Esophagus squamous epithelium (tissue), 5 donors: ENCODE data around the gene FBRS. TPM values are rescaled to one million over a fixed set of nuclear protein-coding genes. Genes with fewer than 3 reads are reported as not detected.
"Not testable (repeated sequence)": the region's sequence is repeated elsewhere in the genome, so short reads cannot be mapped to it uniquely, and the experiment has no call there.

Experiments used
- DNase-seq: peaks from one replicate; lab custom pipeline; 2025; lab: John Stamatoyannopoulos, UW
- H3K27ac ChIP-seq, 4 donors: fragments of 200-600 bp; sonication (generic); one replicate each; pipeline ENCODE4 v1.5.1; 2016 to 2019; ENCODE audit warnings: mild to moderate bottlenecking in 1 of 4
- H3K27me3 ChIP-seq, 4 donors: fragments of 200-600 bp; sonication (generic); 1 replicate in 3 of 4; 2 replicates in 1 of 4; pipeline versions ENCODE4 v1.5.1 to v1.6.0; 2017 to 2021; ENCODE audit warnings: antibody characterized with exemption in 1 of 4
- H3K36me3 ChIP-seq, 3 donors: fragments of 200-600 bp; sonication (generic); one replicate each; pipeline ENCODE4 v1.5.1; 2016 to 2019
- H3K4me1 ChIP-seq, 3 donors: fragments of 200-600 bp; sonication (generic); one replicate each; pipeline ENCODE4 v1.5.1; 2017 to 2019
- H3K4me3 ChIP-seq, 4 donors: fragments of 200-600 bp; sonication (generic); 1 replicate in 3 of 4; 2 replicates in 1 of 4; pipeline ENCODE4 v1.5.1; 2016 to 2019; ENCODE audit warnings: mild to moderate bottlenecking in 2 of 4, moderate library complexity in 1 of 4
- H3K9me3 ChIP-seq, 3 donors: fragments of 200-600 bp; sonication (generic); one replicate each; pipeline ENCODE4 v1.5.1; 2016 to 2019
- CTCF ChIP-seq, 6 experiments: fragments of 450-650 bp in 4 of 6; fragments of 200-600 bp in 2 of 6; sonication (generic) in 2 of 6; IDR thresholded peaks; one replicate each; pipeline ENCODE4 v1.5.1; 2016 to 2019; ENCODE audit warnings: antibody characterized with exemption in 6 of 6, mild to moderate bottlenecking in 4 of 6, moderate library complexity in 4 of 6
- POLR2A ChIP-seq, 4 donors: fragments of 450-650 bp; IDR thresholded peaks; one replicate each; pipeline ENCODE4 v1.6.1; 2017; ENCODE audit warnings: antibody characterized with exemption in 4 of 4, mild to moderate bottlenecking in 4 of 4, moderate library complexity in 3 of 4
- WGBS, 2 donors: methylation state at CpG; one replicate each; pipeline ENCODE4 v1.1.5; 2018; 5-methylcytosine and 5-hydroxymethylcytosine counted together
- intact Hi-C: fragments of 100-400 bp; cut with DNase I; formaldehyde crosslinking; loops from one replicate; pipeline ENCODE4 v1.15.0; 2022
- total RNA-seq, 4 donors: library from RNA; depleted of rRNA; stranded (reverse); fragments of >200 nt; gene quantifications; one replicate each; pipeline ENCODE4 v1.1.0, GENCODE V29; 2016
- donor health status: DM: yes; HTN: yes; CAD: no.

The FBRS gene
- total RNA-seq, 4 donors from 2014 or later, result 22.3 to 80.2 (median 45.3) TPM

GRCh38 chr16:30700491-30700890 is 42.3 kb downstream of the FBRS start:
- H3K27me3 ChIP-seq, result no peaks in the 10 kb centered on the region
- no peak for DNase-seq
- peaks cover 27 to 55% (median 45%) of the 10 kb centered on the region in 3 donors for H3K36me3 ChIP-seq
- no peak overlapping the region for H3K27ac ChIP-seq
- intact Hi-C loops, result no loop called here
- WGBS, 2 donors, result no CpG with 5 or more reads among the region's 9 CpGs
- no peak overlapping the region for H3K4me3 ChIP-seq
- no peaks in the 10 kb centered on the region for H3K9me3 ChIP-seq
- H3K4me1 ChIP-seq, result peaks cover 4 to 36% (median 19%) of the 10 kb centered on the region in 3 donors
- TF ChIP-seq CTCF (IDR thresholded peaks at IDR 0.05), result no peak
- TF ChIP-seq POLR2A (IDR thresholded peaks at IDR 0.05), result no peak

- H3K4me3 ChIP-seq, result no peak overlapping the region
- no peaks in the 10 kb centered on the region for H3K27me3 ChIP-seq
- no peak for TF ChIP-seq POLR2A (IDR thresholded peaks at IDR 0.05)
- TF ChIP-seq CTCF (IDR thresholded peaks at IDR 0.05), result no peak
- 83 to 86% methylated on average over 5 of the region's 5 CpGs for WGBS, 2 donors
- intact Hi-C loops, result no loop called here
- H3K27ac ChIP-seq, result no peak overlapping the region
- peaks cover 4 to 36% (median 19%) of the 10 kb centered on the region in 3 donors for H3K4me1 ChIP-seq
- peaks cover 27 to 59% (median 50%) of the 10 kb centered on the region in 3 donors for H3K36me3 ChIP-seq
- H3K9me3 ChIP-seq, result no peaks in the 10 kb centered on the region
- no peak for DNase-seq
Measured at GRCh38 chr16:30700971-30701370, 42.7 kb downstream of the FBRS start.

- Histone ChIP-seq H3K36me3 (peaks cover 35 to 80% (median 71%) of the 10 kb centered on the region in 3 donors), H3K4me1 (peaks cover 4 to 28% (median 14%) of the 10 kb centered on the region in 3 donors)
- 90 to 95% methylated on average over 12 of the region's 12 CpGs for WGBS, 2 donors
- H3K27ac ChIP-seq, intact Hi-C loops, H3K9me3 ChIP-seq, DNase-seq, H3K27me3 ChIP-seq, H3K4me3 ChIP-seq: not testable (repeated sequence)
Measured at GRCh38 chr16:30703071-30703470, 44.8 kb downstream of the FBRS start.

- Histone ChIP-seq H3K4me1 (peaks cover 4 to 28% (median 14%) of the 10 kb centered on the region in 3 donors), H3K9me3 (no peaks in the 10 kb centered on the region), H3K36me3 (peaks cover 40 to 89% (median 78%) of the 10 kb centered on the region in 3 donors), H3K4me3 (no peak overlapping the region), H3K27me3 (no peaks in the 10 kb centered on the region), H3K27ac (no peak overlapping the region)
- WGBS, 2 donors, result 97% methylated on average over 10 of the region's 10 CpGs
- TF ChIP-seq CTCF (IDR thresholded peaks at IDR 0.05), result no peak
- TF ChIP-seq POLR2A (IDR thresholded peaks at IDR 0.05), result no peak
- intact Hi-C loops, result no loop called here
- DNase-seq, result no peak
Measured at GRCh38 chr16:30703971-30704370, 45.7 kb downstream of the FBRS start.

- Histone ChIP-seq H3K4me1 (peaks cover 0 to 7% (median 0%) of the 10 kb centered on the region in 3 donors), H3K27ac (no peak overlapping the region), H3K4me3 (no peak overlapping the region), H3K36me3 (peaks cover 60 to 100% (median 92%) of the 10 kb centered on the region in 3 donors), H3K9me3 (no peaks in the 10 kb centered on the region), H3K27me3 (no peaks in the 10 kb centered on the region)
- no peak for DNase-seq
- intact Hi-C loops, result no loop called here
- WGBS, 2 donors, result 91% methylated on average over 6 of the region's 6 CpGs
- TF ChIP-seq POLR2A (IDR thresholded peaks at IDR 0.05), result no peak
- TF ChIP-seq CTCF (IDR thresholded peaks at IDR 0.05), result no peak
Measured at GRCh38 chr16:30706046-30706445, 47.8 kb downstream of the FBRS start.

- 95 to 100% methylated on average over 3 to 4 of the region's 4 CpGs for WGBS, 2 donors
- Histone ChIP-seq H3K4me3 (no peak overlapping the region), H3K4me1 (peaks cover 6 to 7% (median 6%) of the 10 kb centered on the region in 3 donors), H3K9me3 (no peaks in the 10 kb centered on the region), H3K27me3 (no peaks in the 10 kb centered on the region), H3K36me3 (peaks cover 62 to 100% (median 93%) of the 10 kb centered on the region in 3 donors), H3K27ac (no peak overlapping the region)
- intact Hi-C loops, result no loop called here
- TF ChIP-seq POLR2A (IDR thresholded peaks at IDR 0.05) (no peak), CTCF (IDR thresholded peaks at IDR 0.05) (no peak)
- no peak for DNase-seq
Measured at GRCh38 chr16:30710971-30711370, 52.7 kb downstream of the FBRS start.
